ENCODE measurements around the gene RNF26. TPM values are rescaled to one million over a fixed set of nuclear protein-coding genes. Genes with fewer than 3 reads are reported as not detected.

The RNF26 gene
- polyA plus RNA-seq, 1 experiment: 27.1 TPM

DNA sequence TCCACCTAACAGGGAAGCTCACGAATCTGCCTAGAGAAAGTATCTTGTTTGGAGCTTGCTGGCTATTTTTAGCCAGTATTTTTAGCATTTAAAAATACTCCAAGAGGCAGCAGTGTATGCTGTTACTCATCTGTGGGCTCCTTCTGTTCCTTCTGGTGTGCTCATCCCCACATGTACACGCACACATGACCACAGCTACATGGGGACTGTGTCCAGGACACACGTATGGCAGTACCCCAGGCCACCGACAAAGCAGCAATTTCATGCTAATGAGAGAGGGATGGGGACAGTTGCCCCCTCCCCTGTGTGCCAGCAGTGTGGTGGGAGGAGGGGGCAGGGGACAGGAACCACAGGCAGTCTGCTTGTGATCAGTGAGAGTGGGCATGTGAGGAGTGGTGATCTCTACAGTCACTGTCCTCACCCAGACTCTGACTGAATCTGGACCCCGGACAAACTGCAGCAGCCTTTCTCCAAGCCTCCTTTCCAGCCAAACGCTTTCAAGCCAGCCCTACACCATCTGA is 30.8 kb downstream of the RNF26 start:
- Histone ChIP-seq H3K4me3 (ENCODE audit: low read depth, low read length) (no peak overlapping the region), H3K27ac (ENCODE audit: low read depth, low read length) (no peak overlapping the region), H3K9me3 (ENCODE audit: control insufficient read depth, insufficient read depth, low read length) (no peaks in the 10 kb centered on the region; the same call in 1 of the 2 replicates), H3K27me3 (ENCODE audit: control insufficient read depth, insufficient read depth, low read length) (peaks cover 15% of the 10 kb centered on the region)
- ChIA-PET POLR2A (interaction anchor here (0.6 to 1.3 kb wide), 2 partner anchors 9 to 144 kb away, joined by 3 read pairs; no protein-coding TSS in a partner anchor), CTCF (interaction anchor here (1.0 to 1.5 kb wide), 7 partner anchors 8 to 115 kb away, joined by 3 to 19 read pairs (median 5); partner anchors contain the start of gene C1QTNF5)
- no peak for DNase-seq (ENCODE audit: low read depth, low spot score)
- TF ChIP-seq, protein P1, sequence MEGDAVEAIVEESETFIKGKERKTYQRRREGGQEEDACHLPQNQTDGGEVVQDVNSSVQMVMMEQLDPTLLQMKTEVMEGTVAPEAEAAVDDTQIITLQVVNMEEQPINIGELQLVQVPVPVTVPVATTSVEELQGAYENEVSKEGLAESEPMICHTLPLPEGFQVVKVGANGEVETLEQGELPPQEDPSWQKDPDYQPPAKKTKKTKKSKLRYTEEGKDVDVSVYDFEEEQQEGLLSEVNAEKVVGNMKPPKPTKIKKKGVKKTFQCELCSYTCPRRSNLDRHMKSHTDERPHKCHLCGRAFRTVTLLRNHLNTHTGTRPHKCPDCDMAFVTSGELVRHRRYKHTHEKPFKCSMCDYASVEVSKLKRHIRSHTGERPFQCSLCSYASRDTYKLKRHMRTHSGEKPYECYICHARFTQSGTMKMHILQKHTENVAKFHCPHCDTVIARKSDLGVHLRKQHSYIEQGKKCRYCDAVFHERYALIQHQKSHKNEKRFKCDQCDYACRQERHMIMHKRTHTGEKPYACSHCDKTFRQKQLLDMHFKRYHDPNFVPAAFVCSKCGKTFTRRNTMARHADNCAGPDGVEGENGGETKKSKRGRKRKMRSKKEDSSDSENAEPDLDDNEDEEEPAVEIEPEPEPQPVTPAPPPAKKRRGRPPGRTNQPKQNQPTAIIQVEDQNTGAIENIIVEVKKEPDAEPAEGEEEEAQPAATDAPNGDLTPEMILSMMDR (IDR thresholded peaks at IDR 0.05; ENCODE audit: low read depth, low read length): no peak

DNA sequence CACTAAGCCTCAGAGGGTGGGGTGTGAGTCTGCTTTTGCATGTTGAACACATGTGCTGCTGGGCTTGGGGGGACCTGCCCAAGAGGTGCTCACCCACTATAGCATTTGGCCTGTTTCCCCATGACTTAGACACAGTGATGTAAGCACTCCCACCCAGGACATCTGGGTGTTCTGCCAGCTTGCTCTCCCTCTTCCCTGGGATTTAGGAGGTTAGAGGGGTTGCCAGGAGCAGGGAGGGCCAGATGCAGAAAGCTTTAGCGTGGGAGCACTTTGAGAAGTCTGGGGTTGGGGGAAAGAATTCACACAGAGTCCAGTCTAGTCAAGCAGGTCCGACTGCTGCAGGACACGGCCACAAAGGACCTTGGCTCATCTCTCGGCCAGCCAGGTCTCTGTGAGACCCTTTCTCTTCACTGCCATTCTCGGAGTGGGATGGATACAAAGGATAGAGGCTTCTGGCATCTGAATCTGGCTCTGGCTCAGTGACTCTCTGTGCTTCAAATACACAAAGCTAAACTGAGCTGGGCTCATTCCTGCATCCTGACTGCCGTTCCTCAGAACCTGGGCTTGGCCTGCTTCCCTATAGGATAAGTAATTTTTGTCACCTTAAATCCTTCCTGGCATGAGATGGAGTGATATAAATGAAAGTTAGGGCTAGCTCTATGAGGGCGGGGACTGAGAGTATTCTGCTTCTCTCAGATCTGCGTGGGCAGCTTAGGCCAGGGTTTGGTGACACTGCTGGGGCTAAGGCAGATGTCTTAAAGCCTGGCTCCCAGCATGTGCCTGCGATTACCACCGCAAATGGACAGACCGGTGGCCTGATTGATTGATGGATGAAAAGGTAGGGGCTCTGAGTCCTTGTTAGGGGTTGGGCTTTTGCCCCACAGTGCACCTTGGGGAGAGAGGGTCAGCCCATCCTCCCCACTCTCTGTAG is 32.6 kb downstream of the RNF26 start:
- TF ChIP-seq, protein P1 (IDR thresholded peaks at IDR 0.05; ENCODE audit: low read depth, low read length): no peak
- Histone ChIP-seq H3K9me3 (ENCODE audit: control insufficient read depth, insufficient read depth, low read length) (no peaks in the 10 kb centered on the region; the same call in 1 of the 2 replicates), H3K27me3 (ENCODE audit: control insufficient read depth, insufficient read depth, low read length) (peaks cover 26% of the 10 kb centered on the region), H3K4me3 (ENCODE audit: low read depth, low read length) (no peak overlapping the region), H3K27ac (ENCODE audit: low read depth, low read length) (no peak overlapping the region)
- ChIA-PET CTCF (interaction anchor here (0.9 to 4.1 kb wide), 5 partner anchors 9 to 43 kb away, joined by 4 to 37 read pairs (median 12); no protein-coding TSS in a partner anchor), POLR2A (interaction anchor here (1.6 kb wide), 1 partner anchor 55 kb away, joined by 4 read pairs; no protein-coding TSS in a partner anchor)
- no peak for DNase-seq (ENCODE audit: low read depth, low spot score)

DNA sequence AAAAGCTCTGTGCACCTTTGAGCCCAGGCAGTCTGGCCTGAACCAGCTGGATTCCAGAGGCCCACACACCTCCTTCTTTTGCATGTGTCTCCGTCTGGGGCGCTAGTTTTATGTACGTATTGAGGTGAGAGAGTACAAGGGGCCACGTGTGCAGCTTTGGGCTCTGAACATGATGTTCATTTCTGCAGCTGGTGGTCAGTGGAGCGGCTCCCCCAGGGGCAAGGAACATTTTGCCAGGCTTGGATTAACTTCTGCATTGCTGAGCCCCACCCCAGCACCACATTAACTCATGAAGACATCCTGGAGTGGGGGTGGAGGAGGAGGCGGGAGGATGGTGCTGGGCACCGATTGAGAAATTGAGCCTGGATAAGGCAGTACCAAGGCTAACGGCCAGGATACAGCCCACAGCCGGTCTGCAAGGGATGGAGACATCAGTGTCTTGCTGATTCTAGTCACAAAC is 33.4 kb downstream of the RNF26 start:
- no peak overlapping the region for H3K4me3 ChIP-seq (ENCODE audit: low read depth, low read length)
- DNase-seq (ENCODE audit: low read depth, low spot score): no peak
- H3K27ac ChIP-seq (ENCODE audit: low read depth, low read length): no peak overlapping the region
- CTCF ChIA-PET: interaction anchor here (0.9 to 4.1 kb wide), 7 partner anchors 8 to 112 kb away, joined by 3 to 37 read pairs (median 12); no protein-coding TSS in a partner anchor
- POLR2A ChIA-PET: interaction anchor here (1.6 kb wide), 1 partner anchor 55 kb away, joined by 4 read pairs; no protein-coding TSS in a partner anchor
- TF ChIP-seq, protein P1 (IDR thresholded peaks at IDR 0.05; ENCODE audit: low read depth, low read length): no peak
- peaks cover 26% of the 10 kb centered on the region for H3K27me3 ChIP-seq (ENCODE audit: control insufficient read depth, insufficient read depth, low read length)
- H3K9me3 ChIP-seq (ENCODE audit: control insufficient read depth, insufficient read depth, low read length): no peaks in the 10 kb centered on the region; the same call in 1 of the 2 replicates

DNA sequence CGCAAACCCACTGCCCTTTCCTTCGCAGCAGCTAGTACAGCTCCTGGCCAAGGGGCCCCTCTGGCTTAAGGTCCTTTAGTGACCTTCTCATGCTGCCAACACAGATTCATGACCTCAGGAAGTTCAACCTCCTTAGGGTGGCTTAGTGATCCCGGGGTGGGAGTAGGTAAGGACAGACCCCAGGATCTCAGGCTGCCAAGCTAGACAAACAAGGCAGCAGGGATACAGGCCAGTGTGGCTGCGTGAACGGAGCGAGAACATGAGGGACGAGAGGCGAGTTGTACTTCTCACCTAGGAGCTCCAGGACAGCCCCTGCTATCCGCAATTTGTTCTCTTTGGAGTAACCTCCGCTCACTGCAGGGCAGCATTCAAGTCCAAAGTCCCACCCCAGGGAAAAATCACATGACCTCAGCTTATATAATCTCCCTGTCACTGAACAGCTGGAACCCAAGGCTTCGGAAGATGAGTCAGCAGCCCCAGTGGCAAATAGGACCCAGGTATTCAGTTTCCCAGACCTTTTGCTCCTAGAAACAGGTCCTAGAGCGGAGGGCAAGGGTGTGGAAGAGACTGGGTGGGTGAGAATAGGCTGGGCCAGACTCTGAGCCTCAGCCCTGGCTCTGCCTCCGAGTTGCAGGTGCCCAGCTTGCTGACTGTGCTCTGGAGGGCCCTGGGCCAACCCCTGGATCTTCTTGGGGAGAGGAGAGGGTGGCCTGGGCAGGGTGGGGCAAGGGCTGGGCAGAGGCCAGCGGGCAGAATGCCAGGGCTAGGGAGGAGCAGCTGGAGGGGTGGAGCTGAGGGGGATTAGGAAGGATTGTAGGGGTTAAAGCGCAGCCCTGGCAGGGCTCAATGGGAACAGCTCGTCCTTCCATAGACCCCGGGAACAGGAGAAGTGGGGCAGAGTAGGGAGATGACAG is 34.1 kb downstream of the RNF26 start:
- no peak for DNase-seq (ENCODE audit: low read depth, low spot score)
- TF ChIP-seq, protein P1 (IDR thresholded peaks at IDR 0.05; ENCODE audit: low read depth, low read length): no peak
- no peaks in the 10 kb centered on the region; the same call in 1 of the 2 replicates for H3K9me3 ChIP-seq (ENCODE audit: control insufficient read depth, insufficient read depth, low read length)
- H3K27ac ChIP-seq (ENCODE audit: low read depth, low read length): no peak overlapping the region
- no peak overlapping the region for H3K4me3 ChIP-seq (ENCODE audit: low read depth, low read length)
- ChIA-PET CTCF (interaction anchor here (0.6 to 4.1 kb wide), 8 partner anchors 12 to 162 kb away, joined by 3 to 37 read pairs (median 8); partner anchors contain the start of genes CBL and USP2), POLR2A (interaction anchor here (0.9 to 1.6 kb wide), 2 partner anchors 30 to 54 kb away, joined by 4 to 14 read pairs; no protein-coding TSS in a partner anchor)
- peaks cover 22% of the 10 kb centered on the region for H3K27me3 ChIP-seq (ENCODE audit: control insufficient read depth, insufficient read depth, low read length)

Measured in AG04450 (cell line).